SK-N-DZ (cell line): ENCODE measurements around the gene CHST4.
"Not testable (repeated sequence)": the region's sequence is repeated elsewhere in the genome, so short reads cannot be mapped to it uniquely, and the experiment has no call there.

ENCODE experiments used
- DNase-seq: peaks from one replicate; pipeline ENCODE4 v3.0.0-alpha.2; 2015; ENCODE audit warnings: low spot score
- small RNA-seq, 2 experiments: library from RNA; depleted of rRNA; stranded (forward); fragments of <200 nt; gene quantifications; one replicate each; pipeline ENCODE3, GENCODE V24; 2014

The CHST4 gene

DNA sequence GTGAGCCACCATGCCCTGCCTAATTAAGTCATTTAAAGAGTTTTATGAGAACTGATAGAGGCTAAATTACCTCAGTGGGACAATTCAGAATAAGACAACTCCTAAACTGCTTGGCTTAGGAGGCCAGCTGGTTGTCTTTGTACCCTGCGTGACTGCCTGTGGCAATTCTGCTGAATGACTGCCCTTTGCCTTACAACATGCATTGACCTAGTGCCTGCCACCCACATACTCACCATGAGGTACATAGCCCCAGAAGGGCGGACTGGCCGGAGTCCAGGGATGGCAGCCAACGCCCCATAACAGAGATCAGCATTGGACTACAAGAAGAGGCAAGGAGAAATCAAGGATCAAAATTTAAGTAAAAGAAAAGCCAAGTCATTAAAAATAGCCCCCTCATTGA, 43.4 kb downstream of the CHST4 start:
- DNase-seq: no peak

DNA sequence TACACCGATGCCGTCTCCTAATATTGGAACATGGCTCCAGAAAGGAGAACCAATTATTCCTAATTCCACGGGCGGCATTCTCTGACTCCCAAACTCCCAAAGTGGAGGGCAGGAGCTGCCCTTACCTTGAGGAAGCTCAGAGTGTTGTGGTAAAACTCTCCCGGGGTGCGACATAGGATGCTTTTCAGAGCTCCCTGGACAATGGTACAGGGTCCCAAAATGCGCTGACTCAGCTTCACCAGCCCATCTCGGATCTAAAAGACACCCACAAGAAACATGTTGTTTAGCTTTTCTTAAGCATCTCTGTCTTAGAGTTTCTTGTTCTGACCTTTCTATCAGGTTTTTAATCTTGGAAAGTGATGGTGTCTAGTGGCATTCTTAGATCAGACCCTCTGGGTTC, 43.9 kb downstream of the CHST4 start:
- no peak for DNase-seq

DNA sequence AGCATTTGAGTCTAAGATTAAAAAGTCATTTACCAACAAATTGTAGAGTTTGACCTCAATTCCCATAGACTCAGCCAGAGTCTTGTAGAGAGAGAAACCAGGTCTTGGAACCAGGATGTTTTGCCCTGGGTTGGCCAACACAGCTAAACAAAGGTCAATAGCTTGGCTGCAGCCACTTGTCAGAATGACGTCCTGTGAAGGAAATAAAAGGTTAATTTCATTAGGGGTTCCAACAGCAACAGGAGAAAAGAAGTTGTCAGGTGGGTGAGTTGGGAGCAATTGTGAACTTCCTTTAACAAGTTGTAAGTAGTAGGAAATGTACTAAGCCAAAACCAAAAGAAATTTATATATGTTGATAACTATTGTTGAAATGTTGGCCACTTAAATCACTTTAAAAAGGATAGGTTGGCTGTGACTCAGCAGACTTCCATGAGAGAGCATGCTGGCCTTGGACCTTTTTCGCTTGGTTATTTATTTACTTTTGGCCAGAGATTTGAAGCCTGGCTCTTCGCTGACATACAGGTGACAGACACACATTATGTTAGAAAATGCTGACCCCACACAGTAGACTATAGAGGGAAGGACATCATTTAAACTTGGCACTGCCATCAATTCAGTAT, 46.4 kb downstream of the CHST4 start:
- DNase-seq: no peak

- no peak for DNase-seq
Observed at GRCh38 chr16:71573387-71574094, 47.3 kb downstream of the CHST4 start.

GRCh38 chr16:71574702-71575101, 48.5 kb downstream of the CHST4 start:
- DNase-seq: no peak

DNA sequence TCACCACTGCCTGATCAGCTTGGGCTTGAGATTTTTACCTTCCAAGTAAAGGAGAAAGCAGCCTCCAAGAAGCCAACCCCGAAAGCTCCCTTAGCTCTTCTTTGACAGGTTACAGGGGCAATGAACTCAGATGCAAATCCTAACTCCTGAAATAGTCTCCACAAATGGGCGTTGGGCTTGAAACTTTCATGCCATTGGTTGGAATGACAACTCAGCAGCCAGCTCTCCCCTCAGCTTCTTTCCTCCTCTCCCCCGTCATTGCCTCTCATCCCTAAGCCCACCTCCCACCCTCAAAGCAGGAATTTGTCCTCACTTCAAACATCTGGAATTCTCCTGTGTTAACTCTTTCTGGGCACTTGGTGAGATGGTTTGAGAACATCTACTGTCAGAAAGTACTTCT, 50.7 kb downstream of the CHST4 start, which contains the start of gene TAT:
TSS of gene TAT (minus strand) at position 122 of the 400 bp plus-strand sequence. CDS start 677 bp downstream, outside the sequence.
- no peak for DNase-seq

GRCh38 chr16:71582553-71582848, 56.3 kb downstream of the CHST4 start:
- not testable (repeated sequence) for DNase-seq

- no peak for DNase-seq
Observed at GRCh38 chr16:71584543-71585317, 58.5 kb downstream of the CHST4 start.

GRCh38 chr16:71585318-71585703, 59.1 kb downstream of the CHST4 start:
- no peak for DNase-seq

Small RNA genes lying within 50 kb of the gene (small RNA-seq; reads per million reads assigned to genes)
- gene RNU6-1061P: 0 reads per million in 2 experiments
